H9 (cell line): ENCODE measurements around the gene POLR3H. TPM values are rescaled to one million over a fixed set of nuclear protein-coding genes. Genes with fewer than 3 reads are reported as not detected.

Experiments used
- DNase-seq: peaks from one replicate; pipeline ENCODE4 v3.0.0-alpha.2; 2017
- H2AFZ ChIP-seq: one replicate; pipeline ENCODE4 v1.6.1; 2013; ENCODE audit warnings: mild to moderate bottlenecking, low read length, control low read depth, moderate library complexity
- H2AK5ac ChIP-seq: 2 replicates; pipeline ENCODE4 v1.6.1; 2013; ENCODE audit warnings: low read length, control low read depth, mixed read lengths; ENCODE audit not compliant: insufficient read length
- H2BK120ac ChIP-seq: one replicate; pipeline ENCODE4 v1.6.1; 2013; ENCODE audit warnings: low read depth, mild to moderate bottlenecking, low read length, control low read depth, inconsistent platforms; ENCODE audit not compliant: poor library complexity, severe bottlenecking
- H2BK12ac ChIP-seq: 2 replicates; pipeline ENCODE4 v1.6.1; 2013; ENCODE audit warnings: low read length, control low read depth, mixed read lengths, low read depth; ENCODE audit not compliant: insufficient read length
- H2BK15ac ChIP-seq: 2 replicates; pipeline ENCODE4 v1.6.1; 2013; ENCODE audit warnings: low read depth, low read length, control low read depth
- H2BK20ac ChIP-seq: one replicate; pipeline ENCODE4 v1.6.1; 2013; ENCODE audit warnings: low read depth, mild to moderate bottlenecking, low read length, control low read depth, inconsistent platforms; ENCODE audit not compliant: poor library complexity, severe bottlenecking
- H2BK5ac ChIP-seq: 2 replicates; pipeline ENCODE4 v1.6.1; 2013; ENCODE audit warnings: low read length, control low read depth, mixed read lengths; ENCODE audit not compliant: insufficient read length
- H3K14ac ChIP-seq: 2 replicates; pipeline ENCODE4 v1.6.1; 2013; ENCODE audit warnings: low read length, control low read depth; ENCODE audit not compliant: insufficient read depth
- H3K18ac ChIP-seq: 2 replicates; pipeline ENCODE4 v1.6.1; 2013; ENCODE audit warnings: low read depth, mild to moderate bottlenecking, mixed read lengths, low read length, control low read depth; ENCODE audit not compliant: insufficient read length
- H3K23ac ChIP-seq: 2 replicates; pipeline ENCODE4 v1.6.1; 2013; ENCODE audit warnings: low read length, control low read depth, mixed read lengths, low read depth; ENCODE audit not compliant: insufficient read length
- H3K23me2 ChIP-seq: 2 replicates; pipeline ENCODE4 v1.6.1; 2013; ENCODE audit warnings: low read depth, mild to moderate bottlenecking, mixed read lengths, low read length, control low read depth; ENCODE audit not compliant: insufficient read length, poor library complexity, severe bottlenecking
- H3K27ac ChIP-seq: 2 replicates; pipeline ENCODE4 v1.5.1; 2013; ENCODE audit warnings: low read length, control low read depth, mixed read lengths, low read depth; ENCODE audit not compliant: insufficient read length
- H3K27me3 ChIP-seq: 2 replicates; pipeline ENCODE4 v1.6.1; 2013; ENCODE audit warnings: low read length, control low read depth, inconsistent platforms; ENCODE audit not compliant: insufficient read depth
- H3K4ac ChIP-seq: 2 replicates; pipeline ENCODE4 v1.6.1; 2013; ENCODE audit warnings: low read depth, mild to moderate bottlenecking, control low read depth, inconsistent platforms, low read length, moderate library complexity
- H3K4me1 ChIP-seq: 2 replicates; pipeline ENCODE4 v1.6.1; 2013; ENCODE audit warnings: low read length, control low read depth, inconsistent platforms; ENCODE audit not compliant: insufficient read depth
- H3K4me2 ChIP-seq: 2 replicates; pipeline ENCODE4 v1.6.1; 2013; ENCODE audit warnings: low read length, control low read depth, mixed read lengths; ENCODE audit not compliant: insufficient read length, insufficient read depth
- H3K56ac ChIP-seq: 2 replicates; pipeline ENCODE4 v1.6.1; 2013; ENCODE audit warnings: low read depth, mild to moderate bottlenecking, mixed read lengths, low read length, control low read depth; ENCODE audit not compliant: insufficient read length
- H3K79me1 ChIP-seq: 2 replicates; pipeline ENCODE4 v1.6.1; 2013; ENCODE audit warnings: low read depth, mild to moderate bottlenecking, moderate library complexity, low read length, control low read depth, inconsistent platforms; ENCODE audit not compliant: insufficient read depth, poor library complexity, severe bottlenecking
- H3K79me2 ChIP-seq: 2 replicates; pipeline ENCODE4 v1.6.1; 2013; ENCODE audit warnings: low read length, control low read depth, inconsistent platforms; ENCODE audit not compliant: insufficient read depth
- H3K9ac ChIP-seq: 2 replicates; pipeline ENCODE4 v1.6.1; 2013; ENCODE audit warnings: low read length, control low read depth, mixed read lengths; ENCODE audit not compliant: insufficient read length; ENCODE audit errors: extremely low read depth
- H3K9me3 ChIP-seq: one replicate; pipeline ENCODE4 v1.6.1; 2013; ENCODE audit warnings: low read depth, low read length, inconsistent platforms; ENCODE audit not compliant: control insufficient read depth
- H3T11ph ChIP-seq: one replicate; pipeline ENCODE4 v1.6.1; 2013; ENCODE audit warnings: mild to moderate bottlenecking, low read length, control low read depth, inconsistent platforms
- H4K20me1 ChIP-seq: one replicate; pipeline ENCODE4 v1.6.1; 2013; ENCODE audit not compliant: control insufficient read depth, insufficient read length, insufficient read depth
- H4K5ac ChIP-seq: 2 replicates; pipeline ENCODE4 v1.6.1; 2013; ENCODE audit warnings: low read depth, mild to moderate bottlenecking, mixed read lengths, low read length, control low read depth; ENCODE audit not compliant: insufficient read length
- H4K8ac ChIP-seq: replicated peaks from 2 replicates; pipeline ENCODE4 v1.6.1; 2013; ENCODE audit warnings: low read length, control low read depth, mixed read lengths, low read depth; ENCODE audit not compliant: insufficient read length
- H4K91ac ChIP-seq: 2 replicates; pipeline ENCODE4 v1.6.1; 2013; ENCODE audit warnings: low read depth, mild to moderate bottlenecking, moderate library complexity, mixed read lengths, low read length, control low read depth; ENCODE audit not compliant: insufficient read length
- H3K27ac Mint-ChIP-seq, 3 experiments: 2 replicates in 2 of 3; 3 replicates in 1 of 3; pipeline ENCODE4 v1.8.0; 2020 to 2021; ENCODE audit warnings: mixed read lengths in 3 of 3, mild to moderate bottlenecking in 1 of 3, moderate library complexity in 1 of 3
- H3K27me3 Mint-ChIP-seq: 2 replicates; pipeline ENCODE4 v1.8.0; 2021; ENCODE audit warnings: low read depth, mild to moderate bottlenecking, moderate library complexity, mixed read lengths
- H3K36me3 Mint-ChIP-seq, 3 experiments: 2 replicates in 2 of 3; 3 replicates in 1 of 3; pipeline ENCODE4 v1.8.0; 2020 to 2021; ENCODE audit warnings: low read depth in 3 of 3, mixed read lengths in 3 of 3; ENCODE audit not compliant: insufficient read depth in 1 of 3
- H3K4me1 Mint-ChIP-seq, 2 experiments: 2 replicates each; pipeline ENCODE4 v1.8.0; 2020; ENCODE audit warnings: mixed read lengths in 2 of 2
- H3K4me3 Mint-ChIP-seq, 2 experiments: 2 replicates in 1 of 2; 3 replicates in 1 of 2; pipeline ENCODE4 v1.8.0; 2020 to 2021; ENCODE audit warnings: mild to moderate bottlenecking in 2 of 2, mixed read lengths in 2 of 2, moderate library complexity in 1 of 2
- H3K9me3 Mint-ChIP-seq, 2 experiments: 2 replicates in 1 of 2; 3 replicates in 1 of 2; pipeline ENCODE4 v1.8.0; 2020; ENCODE audit warnings: mild to moderate bottlenecking in 2 of 2, mixed read lengths in 2 of 2, moderate library complexity in 1 of 2
- WGBS: extraction: QIAGEN DNeasy Blood & Tissue Kit; methylation state at CpG from one replicate; pipeline ENCODE4 v1.1.7; 2013; ENCODE audit warnings: missing lambda C conversion rate, low lambda C conversion rate, mixed read lengths; ENCODE audit not compliant: insufficient read length; ENCODE audit errors: extremely low coverage; 5-methylcytosine and 5-hydroxymethylcytosine counted together
- total RNA-seq: library from RNA; stranded (reverse); gene quantifications from 2 replicates; pipeline ENCODE4 v1.2.1, GENCODE V29; 2021
- TF ChIP-seq, protein P1 (sequence below): fragments of 200-600 bp; sonication (generic); conservative IDR thresholded peaks from 3 replicates; pipeline ENCODE4 v1.8.0; 2021; ENCODE audit warnings: antibody characterized with exemption, mild to moderate bottlenecking

POLR3H gene
- total RNA-seq, 1 experiment from 2014 or later, result 68.2 TPM

DNA sequence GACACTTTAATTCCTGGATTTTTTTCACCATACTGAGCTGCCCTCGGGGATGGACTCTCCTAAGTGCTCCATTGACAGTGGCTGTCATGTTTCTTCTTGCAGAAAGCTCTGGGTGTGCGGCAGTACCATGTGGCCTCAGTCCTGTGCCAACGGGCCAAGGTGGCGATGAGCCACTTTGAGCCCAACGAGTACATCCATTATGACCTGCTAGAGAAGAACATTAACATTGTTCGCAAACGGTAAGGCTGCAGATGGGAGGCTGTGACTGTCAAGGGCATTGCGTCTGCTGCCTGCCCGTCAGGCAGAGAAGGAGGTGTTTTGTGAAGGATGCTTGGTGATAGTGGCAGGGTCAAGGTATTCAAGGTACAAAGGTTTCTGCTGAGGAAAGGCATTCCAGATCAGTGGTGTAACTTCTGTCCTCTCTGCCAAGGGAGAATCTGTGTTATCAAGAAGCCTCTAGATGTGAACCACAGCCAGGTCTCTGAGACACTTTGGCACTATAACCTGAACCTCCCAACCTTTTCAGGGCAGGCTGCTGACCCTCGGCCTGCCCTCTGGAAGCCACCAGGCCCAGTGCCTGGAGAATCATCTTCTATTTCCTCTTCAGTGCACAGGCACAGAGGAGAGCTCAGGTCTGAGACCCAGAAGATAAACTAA, 44.5 kb downstream of the POLR3H start:
- H3K4me2 ChIP-seq, result no peak overlapping the region
- no CpG with 5 or more reads among the region's 10 CpGs for WGBS
- H4K91ac ChIP-seq, result no peak overlapping the region
- Mint-ChIP-seq H3K27ac (0 out of 7 replicates have a peak overlapping the region, but pooled peaks of 1 of the 3 experiments have one; percentile 28), H3K36me3 (peaks cover 2 to 28% (median 20%) of the 10 kb centered on the region in 3 experiments; a peak in 5 of 7 replicates), H3K4me3 (no peak overlapping the region), H3K9me3 (no peaks in the 10 kb centered on the region), H3K27me3 (no peaks in the 10 kb centered on the region), H3K4me1 (no peaks in the 10 kb centered on the region)
- H2AK5ac ChIP-seq, result no peak overlapping the region
- no peak overlapping the region for H3K9ac ChIP-seq
- H2BK12ac ChIP-seq, result no peak overlapping the region
- no peak overlapping the region for H3K4ac ChIP-seq
- no peak overlapping the region for H2BK20ac ChIP-seq
- H4K5ac ChIP-seq, result no peak overlapping the region
- H3K27me3 ChIP-seq, result no peaks in the 10 kb centered on the region
- H2BK120ac ChIP-seq, result no peak overlapping the region
- H3K27ac ChIP-seq, result no peak overlapping the region
- H2AFZ ChIP-seq, result no peak overlapping the region
- H3K4me1 ChIP-seq, result no peaks in the 10 kb centered on the region
- no peak overlapping the region for H3K14ac ChIP-seq
- no peak overlapping the region for H3K23ac ChIP-seq
- TF ChIP-seq, protein P1, sequence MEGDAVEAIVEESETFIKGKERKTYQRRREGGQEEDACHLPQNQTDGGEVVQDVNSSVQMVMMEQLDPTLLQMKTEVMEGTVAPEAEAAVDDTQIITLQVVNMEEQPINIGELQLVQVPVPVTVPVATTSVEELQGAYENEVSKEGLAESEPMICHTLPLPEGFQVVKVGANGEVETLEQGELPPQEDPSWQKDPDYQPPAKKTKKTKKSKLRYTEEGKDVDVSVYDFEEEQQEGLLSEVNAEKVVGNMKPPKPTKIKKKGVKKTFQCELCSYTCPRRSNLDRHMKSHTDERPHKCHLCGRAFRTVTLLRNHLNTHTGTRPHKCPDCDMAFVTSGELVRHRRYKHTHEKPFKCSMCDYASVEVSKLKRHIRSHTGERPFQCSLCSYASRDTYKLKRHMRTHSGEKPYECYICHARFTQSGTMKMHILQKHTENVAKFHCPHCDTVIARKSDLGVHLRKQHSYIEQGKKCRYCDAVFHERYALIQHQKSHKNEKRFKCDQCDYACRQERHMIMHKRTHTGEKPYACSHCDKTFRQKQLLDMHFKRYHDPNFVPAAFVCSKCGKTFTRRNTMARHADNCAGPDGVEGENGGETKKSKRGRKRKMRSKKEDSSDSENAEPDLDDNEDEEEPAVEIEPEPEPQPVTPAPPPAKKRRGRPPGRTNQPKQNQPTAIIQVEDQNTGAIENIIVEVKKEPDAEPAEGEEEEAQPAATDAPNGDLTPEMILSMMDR, result no peak
- DNase-seq, result no peak
- no peak overlapping the region for H4K8ac ChIP-seq
- H2BK5ac ChIP-seq, result no peak overlapping the region
- H3K18ac ChIP-seq, result no peak overlapping the region
- no peaks in the 10 kb centered on the region for H3K23me2 ChIP-seq
- H3K56ac ChIP-seq, result no peak overlapping the region
- H3K9me3 ChIP-seq, result no peaks in the 10 kb centered on the region
- no peaks in the 10 kb centered on the region for H3K79me1 ChIP-seq
- no peaks in the 10 kb centered on the region for H4K20me1 ChIP-seq
- H2BK15ac ChIP-seq, result no peak overlapping the region
- no peaks in the 10 kb centered on the region; the same call in 1 of the 2 replicates for H3K79me2 ChIP-seq
- no peak overlapping the region for H3T11ph ChIP-seq
